ENCODE data around the gene SIN3B. TPM values are rescaled to one million over a fixed set of nuclear protein-coding genes. Genes with fewer than 3 reads are reported as not detected.
A peak's percentile ranks its signal among the peaks of the same experiment; 100 is the strongest.

SIN3B gene
- total and polyA plus RNA-seq, 2 donors (not counting 1 experiment from before 2014, with no cell fraction given) = 118 to 138 TPM

GRCh38 chr19:16897856-16898161, 68.6 kb downstream of the SIN3B start:
- Histone ChIP-seq H3K4me3 (ENCODE audit: control extremely low read depth in 1 of 5, extremely low read depth in 1 of 5, insufficient read depth in 1 of 5, low read depth in 2 of 5, low read length in 4 of 5) (peak overlapping the region in 4 of 5 experiments; percentile 47 to 84 (median 65)), H3K9me3 (ENCODE audit: control extremely low read depth in 1 of 3, control insufficient read depth in 2 of 3, insufficient read depth in 1 of 3, low read length in 2 of 3) (peaks cover 0 to 4% (median 0%) of the 10 kb centered on the region in 3 donors), H3K79me2 (ENCODE audit: control insufficient read depth, insufficient read depth, low read length) (no peaks in the 10 kb centered on the region), H3K36me3 (replicated peaks in 1 of 2; ENCODE audit: control extremely low read depth in 1 of 2, control insufficient read depth in 1 of 2, extremely low read depth in 1 of 2, insufficient read depth in 2 of 2, low read length in 1 of 2) (no peaks in the 10 kb centered on the region), H3K27ac (ENCODE audit: low read length in 2 of 2) (no peak overlapping the region), H3K9ac (ENCODE audit: low read length) (peak overlapping the region; percentile 72), H3K4me1 (ENCODE audit: control insufficient read depth in 2 of 2, insufficient read depth in 2 of 2, low read length in 2 of 2) (peaks cover 32 to 46% of the 10 kb centered on the region in 2 donors), H2AFZ (ENCODE audit: insufficient read depth, low read depth, low read length, poor library complexity, severe bottlenecking) (peak overlapping the region; percentile 84), H3K27me3 (replicated peaks in 1 of 4; ENCODE audit: control extremely low read depth in 1 of 4, control insufficient read depth in 3 of 4, insufficient read depth in 4 of 4, low read length in 3 of 4) (peaks cover 0 to 11% (median 2%) of the 10 kb centered on the region in 4 experiments), H3K4me2 (replicated peaks; ENCODE audit: low read depth, low read length, poor library complexity, severe bottlenecking) (peak overlapping the region; percentile 100), H4K20me1 (ENCODE audit: control insufficient read depth, insufficient read depth, low read length, poor library complexity, severe bottlenecking) (no peaks in the 10 kb centered on the region)
- Mint-ChIP-seq H3K4me3 (peak overlapping the region; percentile 88), H3K27me3 (no peaks in the 10 kb centered on the region), H3K27ac (no peak overlapping the region), H3K4me1 (peaks cover 34% of the 10 kb centered on the region), H3K9me3 (ENCODE audit: insufficient read depth) (no peaks in the 10 kb centered on the region)
- ChIA-PET POLR2A (interaction anchor here (0.6 kb wide), 1 partner anchor 269 kb away, joined by 3 read pairs; no protein-coding TSS in a partner anchor), CTCF (interaction anchor here (0.7 to 1.5 kb wide), 2 partner anchors 126 to 370 kb away, joined by 3 read pairs; no protein-coding TSS in a partner anchor)
- DNase-seq (no peak), ATAC-seq (ENCODE audit: low read depth) (peak; percentile 7)
- TF ChIP-seq, protein P1, sequence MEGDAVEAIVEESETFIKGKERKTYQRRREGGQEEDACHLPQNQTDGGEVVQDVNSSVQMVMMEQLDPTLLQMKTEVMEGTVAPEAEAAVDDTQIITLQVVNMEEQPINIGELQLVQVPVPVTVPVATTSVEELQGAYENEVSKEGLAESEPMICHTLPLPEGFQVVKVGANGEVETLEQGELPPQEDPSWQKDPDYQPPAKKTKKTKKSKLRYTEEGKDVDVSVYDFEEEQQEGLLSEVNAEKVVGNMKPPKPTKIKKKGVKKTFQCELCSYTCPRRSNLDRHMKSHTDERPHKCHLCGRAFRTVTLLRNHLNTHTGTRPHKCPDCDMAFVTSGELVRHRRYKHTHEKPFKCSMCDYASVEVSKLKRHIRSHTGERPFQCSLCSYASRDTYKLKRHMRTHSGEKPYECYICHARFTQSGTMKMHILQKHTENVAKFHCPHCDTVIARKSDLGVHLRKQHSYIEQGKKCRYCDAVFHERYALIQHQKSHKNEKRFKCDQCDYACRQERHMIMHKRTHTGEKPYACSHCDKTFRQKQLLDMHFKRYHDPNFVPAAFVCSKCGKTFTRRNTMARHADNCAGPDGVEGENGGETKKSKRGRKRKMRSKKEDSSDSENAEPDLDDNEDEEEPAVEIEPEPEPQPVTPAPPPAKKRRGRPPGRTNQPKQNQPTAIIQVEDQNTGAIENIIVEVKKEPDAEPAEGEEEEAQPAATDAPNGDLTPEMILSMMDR (IDR thresholded peaks at IDR 0.05) = no peak
- no peak for TF ChIP-seq EZH2 (IDR thresholded peaks at IDR 0.05; ENCODE audit: borderline replicate concordance, insufficient read depth, low read depth, low read length, poor library complexity, severe bottlenecking)
- intact Hi-C loops (cut with micrococcal nuclease) = loop anchor here (2.0 to 10.0 kb wide), 4 partner anchors 63 to 407 kb away; partner anchors contain the start of genes ABHD8, DDA1, MRPL34 and NWD1
- WGBS (ENCODE audit: insufficient coverage) = 10% methylated on average over 30 of the region's 30 CpGs

DNA sequence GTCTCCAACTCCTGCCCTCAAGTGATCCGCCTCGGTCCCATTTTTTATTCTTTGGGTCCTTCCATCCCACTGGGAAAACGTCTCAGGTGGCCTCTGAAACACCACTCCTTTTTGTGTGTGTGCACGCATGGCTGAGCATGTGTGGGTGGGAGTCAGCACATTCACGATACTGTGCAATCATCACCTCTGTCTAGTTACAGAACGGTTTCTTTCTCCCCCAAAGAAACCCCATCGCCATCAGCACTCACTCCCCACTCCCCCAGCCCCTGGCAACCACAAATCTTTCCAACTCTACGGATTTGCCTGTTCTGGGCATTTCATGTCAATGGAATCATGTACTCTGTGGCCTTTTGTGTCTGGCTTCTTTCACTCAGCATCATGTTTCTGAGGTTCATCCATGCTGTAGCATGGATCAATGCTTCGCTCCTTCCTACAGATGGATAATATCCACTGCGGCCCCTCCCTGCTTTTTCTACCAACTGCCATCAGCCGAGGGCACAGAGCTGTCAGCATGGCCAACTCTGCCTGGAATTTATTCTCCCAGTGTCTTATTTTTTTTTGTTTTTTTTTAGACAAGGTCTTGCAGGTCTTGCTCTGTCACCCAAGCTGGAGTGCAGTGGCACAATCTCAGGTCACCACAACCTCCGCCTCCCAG, 69.3 kb downstream of the SIN3B start:
- Histone ChIP-seq H3K4me3 (ENCODE audit: control extremely low read depth in 1 of 5, extremely low read depth in 1 of 5, insufficient read depth in 1 of 5, low read depth in 2 of 5, low read length in 4 of 5) (no peak overlapping the region), H4K20me1 (ENCODE audit: control insufficient read depth, insufficient read depth, low read length, poor library complexity, severe bottlenecking) (no peaks in the 10 kb centered on the region), H3K36me3 (replicated peaks in 1 of 2; ENCODE audit: control extremely low read depth in 1 of 2, control insufficient read depth in 1 of 2, extremely low read depth in 1 of 2, insufficient read depth in 2 of 2, low read length in 1 of 2) (no peaks in the 10 kb centered on the region), H3K27ac (ENCODE audit: low read length in 2 of 2) (no peak overlapping the region), H3K79me2 (ENCODE audit: control insufficient read depth, insufficient read depth, low read length) (no peaks in the 10 kb centered on the region), H3K27me3 (replicated peaks in 1 of 4; ENCODE audit: control extremely low read depth in 1 of 4, control insufficient read depth in 3 of 4, insufficient read depth in 4 of 4, low read length in 3 of 4) (peaks cover 0 to 11% (median 2%) of the 10 kb centered on the region in 4 experiments), H3K9ac (ENCODE audit: low read length) (no peak overlapping the region), H3K4me1 (ENCODE audit: control insufficient read depth in 2 of 2, insufficient read depth in 2 of 2, low read length in 2 of 2) (peaks cover 25 to 39% of the 10 kb centered on the region in 2 donors), H3K9me3 (ENCODE audit: control extremely low read depth in 1 of 3, control insufficient read depth in 2 of 3, insufficient read depth in 1 of 3, low read length in 2 of 3) (peaks cover 0 to 4% (median 0%) of the 10 kb centered on the region in 3 donors), H2AFZ (ENCODE audit: insufficient read depth, low read depth, low read length, poor library complexity, severe bottlenecking) (no peak overlapping the region), H3K4me2 (replicated peaks; ENCODE audit: low read depth, low read length, poor library complexity, severe bottlenecking) (no peak overlapping the region)
- WGBS (ENCODE audit: insufficient coverage) = 80% methylated on average over 8 of the region's 12 CpGs
- DNase-seq (no peak), ATAC-seq (ENCODE audit: low read depth) (no peak)
- no peaks in the 10 kb centered on the region for H3K9me3 Mint-ChIP-seq (ENCODE audit: insufficient read depth)
- CTCF ChIA-PET = interaction anchor here (1.2 to 1.5 kb wide), 2 partner anchors 62 to 127 kb away, joined by 3 read pairs; no protein-coding TSS in a partner anchor
- peaks cover 28% of the 10 kb centered on the region for H3K4me1 Mint-ChIP-seq
- H3K27ac Mint-ChIP-seq = peak overlapping the region; percentile 59
- TF ChIP-seq, protein P1 (IDR thresholded peaks at IDR 0.05) = no peak
- no peak for TF ChIP-seq EZH2 (IDR thresholded peaks at IDR 0.05; ENCODE audit: borderline replicate concordance, insufficient read depth, low read depth, low read length, poor library complexity, severe bottlenecking)
- intact Hi-C loops (cut with micrococcal nuclease) = loop anchor here (1.0 to 10.0 kb wide), 2 partner anchors 127 to 406 kb away; partner anchors contain the start of genes ABHD8, DDA1 and MRPL34
- H3K4me3 Mint-ChIP-seq = peak overlapping the region; percentile 88
- POLR2A ChIA-PET = no interaction called here
- no peaks in the 10 kb centered on the region for H3K27me3 Mint-ChIP-seq

Data from B cell (primary cell).